ENCODE data around the gene LYRM4. TPM values are rescaled to one million over a fixed set of nuclear protein-coding genes. Genes with fewer than 3 reads are reported as not detected.

The LYRM4 gene
- total and polyA plus RNA-seq, 2 donors (not counting 1 experiment from before 2014, with no cell fraction given), result 14.5 to 31.9 TPM

DNA sequence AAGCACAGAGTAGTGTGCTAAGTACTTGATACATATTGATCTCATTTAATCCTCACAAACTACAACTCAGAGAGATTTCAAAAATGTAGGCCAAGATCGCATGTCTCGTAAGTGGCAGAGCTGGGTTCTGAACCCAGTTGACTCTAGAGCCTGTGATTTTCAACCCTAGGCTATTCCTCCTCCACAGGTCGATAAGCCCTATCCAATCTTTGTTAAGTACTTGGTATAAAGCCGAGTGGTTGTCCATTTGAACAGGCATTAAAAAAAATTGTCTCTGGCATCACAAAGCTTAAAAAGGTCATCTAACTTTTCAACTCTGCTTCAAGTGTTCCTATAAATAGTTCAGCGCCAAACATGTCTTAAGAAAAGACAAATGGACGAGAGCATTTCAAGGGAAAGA is 37.4 kb downstream of the LYRM4 start:
- H3K4me2 ChIP-seq (ENCODE audit: extremely low read depth, insufficient read depth, low read length), result no peak overlapping the region

GRCh38 chr6:5220443-5220842 is 40.3 kb downstream of the LYRM4 start:
- H3K27me3 ChIP-seq (ENCODE audit: control insufficient read depth, insufficient read depth, low read length), result no peaks in the 10 kb centered on the region
- H3K27ac ChIP-seq (ENCODE audit: insufficient read depth, low read length), result no peak overlapping the region
- no peaks in the 10 kb centered on the region for H3K36me3 ChIP-seq (ENCODE audit: control insufficient read depth, insufficient read depth, low read length)
- H2AFZ ChIP-seq (ENCODE audit: low read length), result no peak overlapping the region
- no peaks in the 10 kb centered on the region for H4K20me1 ChIP-seq (ENCODE audit: control insufficient read depth, extremely low read depth, insufficient read depth, low read length)
- H3K4me1 ChIP-seq (ENCODE audit: control insufficient read depth, extremely low read depth, insufficient read depth, low read length), result no peaks in the 10 kb centered on the region
- DNase-seq (ENCODE audit: low read depth in 2 of 2), result no peak
- H3K4me3 ChIP-seq (replicated peaks in 1 of 4; ENCODE audit: control extremely low read depth in 1 of 4, insufficient read depth in 1 of 4, low read depth in 3 of 4, low read length in 4 of 4), result no peak overlapping the region
- TF ChIP-seq, protein P1, sequence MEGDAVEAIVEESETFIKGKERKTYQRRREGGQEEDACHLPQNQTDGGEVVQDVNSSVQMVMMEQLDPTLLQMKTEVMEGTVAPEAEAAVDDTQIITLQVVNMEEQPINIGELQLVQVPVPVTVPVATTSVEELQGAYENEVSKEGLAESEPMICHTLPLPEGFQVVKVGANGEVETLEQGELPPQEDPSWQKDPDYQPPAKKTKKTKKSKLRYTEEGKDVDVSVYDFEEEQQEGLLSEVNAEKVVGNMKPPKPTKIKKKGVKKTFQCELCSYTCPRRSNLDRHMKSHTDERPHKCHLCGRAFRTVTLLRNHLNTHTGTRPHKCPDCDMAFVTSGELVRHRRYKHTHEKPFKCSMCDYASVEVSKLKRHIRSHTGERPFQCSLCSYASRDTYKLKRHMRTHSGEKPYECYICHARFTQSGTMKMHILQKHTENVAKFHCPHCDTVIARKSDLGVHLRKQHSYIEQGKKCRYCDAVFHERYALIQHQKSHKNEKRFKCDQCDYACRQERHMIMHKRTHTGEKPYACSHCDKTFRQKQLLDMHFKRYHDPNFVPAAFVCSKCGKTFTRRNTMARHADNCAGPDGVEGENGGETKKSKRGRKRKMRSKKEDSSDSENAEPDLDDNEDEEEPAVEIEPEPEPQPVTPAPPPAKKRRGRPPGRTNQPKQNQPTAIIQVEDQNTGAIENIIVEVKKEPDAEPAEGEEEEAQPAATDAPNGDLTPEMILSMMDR (conservative IDR thresholded peaks at IDR 0.05 in 1 of 2, IDR thresholded peaks at IDR 0.05 in 1 of 2; ENCODE audit: low read depth in 1 of 2, low read length in 2 of 2), result no peak
- no peak for TF ChIP-seq EZH2 (IDR thresholded peaks at IDR 0.05; ENCODE audit: low read length, missing control alignments)
- H3K79me2 ChIP-seq (ENCODE audit: control insufficient read depth, insufficient read depth, low read length), result no peaks in the 10 kb centered on the region
- H3K4me2 ChIP-seq (ENCODE audit: extremely low read depth, insufficient read depth, low read length), result no peak overlapping the region
- no peaks in the 10 kb centered on the region for H3K9me3 ChIP-seq (ENCODE audit: control insufficient read depth, insufficient read depth, low read depth, low read length)
- no peak overlapping the region for H3K9ac ChIP-seq (ENCODE audit: insufficient read depth, low read length)

More for the DNA sequence above, 37.4 kb downstream of the LYRM4 start:
- TF ChIP-seq, protein P1 (conservative IDR thresholded peaks at IDR 0.05 in 1 of 2, IDR thresholded peaks at IDR 0.05 in 1 of 2; ENCODE audit: low read depth in 1 of 2, low read length in 2 of 2), result no peak
- TF ChIP-seq EZH2 (IDR thresholded peaks at IDR 0.05; ENCODE audit: low read length, missing control alignments), result no peak
- no peaks in the 10 kb centered on the region for H3K36me3 ChIP-seq (ENCODE audit: control insufficient read depth, insufficient read depth, low read length)
- H3K27ac ChIP-seq (ENCODE audit: insufficient read depth, low read length), result no peak overlapping the region
- no peak overlapping the region for H2AFZ ChIP-seq (ENCODE audit: low read length)
- no peak for DNase-seq (ENCODE audit: low read depth in 2 of 2)
- H3K27me3 ChIP-seq (ENCODE audit: control insufficient read depth, insufficient read depth, low read length), result no peaks in the 10 kb centered on the region
- no peaks in the 10 kb centered on the region for H3K4me1 ChIP-seq (ENCODE audit: control insufficient read depth, extremely low read depth, insufficient read depth, low read length)
- no peak overlapping the region for H3K9ac ChIP-seq (ENCODE audit: insufficient read depth, low read length)
- H3K9me3 ChIP-seq (ENCODE audit: control insufficient read depth, insufficient read depth, low read depth, low read length), result no peaks in the 10 kb centered on the region
- no peak overlapping the region for H3K4me3 ChIP-seq (replicated peaks in 1 of 4; ENCODE audit: control extremely low read depth in 1 of 4, insufficient read depth in 1 of 4, low read depth in 3 of 4, low read length in 4 of 4)
- no peaks in the 10 kb centered on the region for H4K20me1 ChIP-seq (ENCODE audit: control insufficient read depth, extremely low read depth, insufficient read depth, low read length)
- no peaks in the 10 kb centered on the region for H3K79me2 ChIP-seq (ENCODE audit: control insufficient read depth, insufficient read depth, low read length)

- H3K79me2 ChIP-seq (ENCODE audit: control insufficient read depth, insufficient read depth, low read length), result no peaks in the 10 kb centered on the region
- no peaks in the 10 kb centered on the region for H3K9me3 ChIP-seq (ENCODE audit: control insufficient read depth, insufficient read depth, low read depth, low read length)
- H3K4me2 ChIP-seq (ENCODE audit: extremely low read depth, insufficient read depth, low read length), result no peak overlapping the region
- H3K9ac ChIP-seq (ENCODE audit: insufficient read depth, low read length), result no peak overlapping the region
- no peak overlapping the region for H2AFZ ChIP-seq (ENCODE audit: low read length)
- no peak overlapping the region for H3K27ac ChIP-seq (ENCODE audit: insufficient read depth, low read length)
- no peak overlapping the region for H3K4me3 ChIP-seq (replicated peaks in 1 of 4; ENCODE audit: control extremely low read depth in 1 of 4, insufficient read depth in 1 of 4, low read depth in 3 of 4, low read length in 4 of 4)
- TF ChIP-seq EZH2 (IDR thresholded peaks at IDR 0.05; ENCODE audit: low read length, missing control alignments), result no peak
- TF ChIP-seq, protein P1 (conservative IDR thresholded peaks at IDR 0.05 in 1 of 2, IDR thresholded peaks at IDR 0.05 in 1 of 2; ENCODE audit: low read depth in 1 of 2, low read length in 2 of 2), result no peak
- H3K4me1 ChIP-seq (ENCODE audit: control insufficient read depth, extremely low read depth, insufficient read depth, low read length), result peaks cover 3% of the 10 kb centered on the region
- no peaks in the 10 kb centered on the region for H4K20me1 ChIP-seq (ENCODE audit: control insufficient read depth, extremely low read depth, insufficient read depth, low read length)
- H3K27me3 ChIP-seq (ENCODE audit: control insufficient read depth, insufficient read depth, low read length), result no peaks in the 10 kb centered on the region
- no peak for DNase-seq (ENCODE audit: low read depth in 2 of 2)
- H3K36me3 ChIP-seq (ENCODE audit: control insufficient read depth, insufficient read depth, low read length), result no peaks in the 10 kb centered on the region
Observed at GRCh38 chr6:5219011-5219691, 41.6 kb downstream of the LYRM4 start.
